SK-N-SH (cell line): ENCODE results near the gene SLC35D2. TPM values are rescaled to one million over a fixed set of nuclear protein-coding genes. Genes with fewer than 3 reads are reported as not detected.

Source experiments
- CTCF ChIA-PET: fragments of 300-600, 350-600 bp; formaldehyde crosslinking; extraction: SDS; loops from one replicate; lab custom pipeline; 2021; lab: Yijun Ruan, JAX
- POLR2A ChIA-PET: fragments of 350-600 bp; sonication (Branson Sonifier 250); formaldehyde crosslinking; extraction: SDS; loops from one replicate; lab custom pipeline; 2020; ENCODE audit warnings: antibody characterized with exemption, inconsistent platforms; lab: Yijun Ruan, JAX
- DNase-seq: peaks from one replicate; pipeline ENCODE4 v3.0.0; 2012
- H2AFZ ChIP-seq: fragments of 200-600 bp; sonication (generic); 2 replicates; pipeline ENCODE4 v1.8.1; 2016; ENCODE audit warnings: antibody characterized with exemption, mild to moderate bottlenecking, low read depth
- H3F3A ChIP-seq: fragments of 200-600 bp; sonication (generic); replicated peaks from 2 replicates; pipeline ENCODE3; 2016; ENCODE audit warnings: antibody characterized with exemption, mild to moderate bottlenecking; ENCODE audit not compliant: insufficient read depth
- H3K27ac ChIP-seq, 2 experiments: fragments of 200-500 bp in 1 of 2; fragments of 200-600 bp in 1 of 2; sonication (Bioruptor generic) in 1 of 2; sonication (generic), shearing (Covaris generic) in 1 of 2; 2 replicates each; pipeline versions ENCODE4 v1.5.1 to v1.6.1; 2014 to 2016; ENCODE audit warnings: low read depth in 2 of 2, inconsistent platforms in 1 of 2, low read length in 1 of 2, mild to moderate bottlenecking in 1 of 2, mixed read lengths in 1 of 2
- H3K27me3 ChIP-seq: fragments of 200-600 bp; sonication (generic), shearing (Covaris generic); 2 replicates; pipeline ENCODE4 v1.6.1; 2016; ENCODE audit warnings: mixed run types; ENCODE audit not compliant: insufficient read depth
- H3K36me3 ChIP-seq, 2 experiments: fragments of 200-500 bp in 1 of 2; fragments of 200-600 bp in 1 of 2; sonication (Bioruptor generic) in 1 of 2; sonication (generic) in 1 of 2; replicated peaks in 1 of 2; 2 replicates each; pipeline versions ENCODE3 to v1.5.1; 2014 to 2016; ENCODE audit warnings: low read length in 1 of 2, mild to moderate bottlenecking in 1 of 2; ENCODE audit not compliant: insufficient read depth in 2 of 2, control insufficient read depth in 1 of 2
- H3K4me1 ChIP-seq, 2 experiments: fragments of 200-500 bp in 1 of 2; fragments of 200-600 bp in 1 of 2; sonication (Bioruptor generic) in 1 of 2; sonication (generic), shearing (Covaris generic) in 1 of 2; 2 replicates each; pipeline versions ENCODE4 v1.5.1 to v1.6.1; 2014 to 2016; ENCODE audit warnings: low read depth in 1 of 2, low read length in 1 of 2, mixed run types in 1 of 2; ENCODE audit not compliant: insufficient read depth in 2 of 2, control insufficient read depth in 1 of 2
- H3K4me2 ChIP-seq: fragments of 200-600 bp; sonication (generic), shearing (Covaris generic); 2 replicates; pipeline ENCODE4 v1.6.1; 2017; ENCODE audit warnings: mixed run types
- H3K4me3 ChIP-seq, 2 experiments: fragments of 200-500 bp in 1 of 2; fragments of 200-600 bp in 1 of 2; sonication (Bioruptor generic) in 1 of 2; sonication (generic), shearing (Covaris generic) in 1 of 2; 2 replicates each; pipeline versions ENCODE4 v1.5.1 to v1.8.1; 2014 to 2016; ENCODE audit warnings: low read depth in 2 of 2, inconsistent platforms in 1 of 2, low read length in 1 of 2, mild to moderate bottlenecking in 1 of 2, mixed read lengths in 1 of 2, moderate library complexity in 1 of 2
- H3K79me2 ChIP-seq: fragments of 200-600 bp; sonication (generic); 2 replicates; pipeline ENCODE4 v1.8.1; 2017; ENCODE audit warnings: mild to moderate bottlenecking; ENCODE audit not compliant: insufficient read depth
- H3K9ac ChIP-seq: fragments of 200-600 bp; sonication (generic); 2 replicates; pipeline ENCODE4 v1.6.1; 2017; ENCODE audit warnings: mixed run types
- H3K9me2 ChIP-seq: fragments of 200-600 bp; sonication (generic); 2 replicates; pipeline ENCODE4 v1.6.1; 2017; ENCODE audit warnings: mixed run types
- H3K9me3 ChIP-seq: fragments of 200-600 bp; sonication (generic); 2 replicates; pipeline ENCODE4 v1.6.1; 2017; ENCODE audit warnings: mixed run types, mild to moderate bottlenecking, moderate library complexity
- H4K20me1 ChIP-seq: fragments of 200-600 bp; sonication (generic); 2 replicates; pipeline ENCODE4 v1.6.1; 2017; ENCODE audit warnings: mild to moderate bottlenecking, mixed run types; ENCODE audit not compliant: insufficient read depth
- CHD2 ChIP-seq: fragments of 150-350 bp; IDR thresholded peaks from 2 replicates; pipeline ENCODE4 v1.6.1; 2018; ENCODE audit warnings: low read length; ENCODE audit not compliant: partially characterized antibody
- ELF1 ChIP-seq: IDR thresholded peaks from 2 replicates; pipeline ENCODE4 v1.4.0; 2012
- GABPA ChIP-seq: IDR thresholded peaks from 2 replicates; pipeline ENCODE4 v1.4.0; 2012; ENCODE audit warnings: low read depth, mild to moderate bottlenecking
- IRF3 ChIP-seq: fragments of 150-350 bp; IDR thresholded peaks from 2 replicates; pipeline ENCODE4 v1.6.1; 2016; ENCODE audit warnings: mild to moderate bottlenecking, low read depth, low read length
- MAX ChIP-seq: IDR thresholded peaks from 2 replicates; pipeline ENCODE4 v1.4.0; 2012; ENCODE audit warnings: low read depth
- MEF2A ChIP-seq: IDR thresholded peaks from 2 replicates; pipeline ENCODE4 v1.4.0; 2012; ENCODE audit warnings: low read depth, borderline replicate concordance
- MXI1 ChIP-seq: IDR thresholded peaks from 2 replicates; pipeline ENCODE4 v1.6.1; 2012; ENCODE audit warnings: mild to moderate bottlenecking, low read depth, low read length, improper control_type of control experiment
- NFIC ChIP-seq: IDR thresholded peaks from 2 replicates; pipeline ENCODE4 v1.4.0; 2012; ENCODE audit warnings: borderline replicate concordance
- NRF1 ChIP-seq: IDR thresholded peaks from 2 replicates; pipeline ENCODE4 v1.6.1; 2012; ENCODE audit warnings: low read depth, mild to moderate bottlenecking, low read length
- PBX3 ChIP-seq: IDR thresholded peaks from 2 replicates; pipeline ENCODE4; 2012
- POLR2AphosphoS5 ChIP-seq: IDR thresholded peaks from 2 replicates; pipeline ENCODE4 v1.6.1; 2012; ENCODE audit warnings: low read depth, low read length
- RFX5 ChIP-seq: IDR thresholded peaks from 2 replicates; pipeline ENCODE4 v1.6.1; 2012; ENCODE audit warnings: mild to moderate bottlenecking, improper control_type of control experiment, low read length
- SIN3A ChIP-seq: IDR thresholded peaks from 2 replicates; pipeline ENCODE4 v1.6.1; 2012; ENCODE audit warnings: low read depth, mild to moderate bottlenecking, low read length, moderate library complexity, borderline replicate concordance
- TAF1 ChIP-seq: IDR thresholded peaks from 2 replicates; pipeline ENCODE4 v1.6.1; 2012; ENCODE audit warnings: low read depth, mild to moderate bottlenecking, low read length, moderate library complexity, borderline replicate concordance
- ZBTB33 ChIP-seq: IDR thresholded peaks from 2 replicates; pipeline ENCODE4 v1.4.0; 2012; ENCODE audit warnings: low read depth, borderline replicate concordance
- WGBS: methylation state at CpG from one replicate; pipeline ENCODE4 v1.1.6; 2017; ENCODE audit warnings: low lambda C conversion rate; 5-methylcytosine and 5-hydroxymethylcytosine counted together
- polyA plus RNA-seq, 3 experiments: library from polyadenylated mRNA; depleted of rRNA; stranded (reverse); fragments of >200 nt; gene quantifications; 2 replicates each; pipeline ENCODE4 v1.2.3, GENCODE V29; 2012

Gene SLC35D2
- polyA plus RNA-seq, 1 of the 3 experiments (the other 2 are of a cell fraction), result 26.1 TPM

- CTCF ChIA-PET, result no interaction called here
- Histone ChIP-seq H3K36me3 (no peaks in the 10 kb centered on the region), H3K27ac (peak within 1 kb of the TSS; percentile 90 to 94), H3K9me2 (no peaks in the 10 kb centered on the region), H2AFZ (peak within 1 kb of the TSS; percentile 75), H3K9me3 (no peaks in the 10 kb centered on the region), H4K20me1 (no peaks in the 10 kb centered on the region), H3K9ac (peak within 1 kb of the TSS; percentile 86), H3K4me1 (peaks cover 17 to 18% of the 10 kb centered on the region in 2 experiments), H3K4me2 (peak within 1 kb of the TSS; percentile 100), H3K4me3 (peak within 1 kb of the TSS; percentile 90 to 94), H3F3A (peaks cover 18% of the 10 kb centered on the region), H3K79me2 (peaks cover 40% of the 10 kb centered on the region), H3K27me3 (no peaks in the 10 kb centered on the region)
- DNase-seq, result peak; percentile 95
- WGBS, result 3% methylated on average over 48 of the region's 100 CpGs
- TF ChIP-seq NRF1 (peak; percentile 39; the same call in 1 of the 2 replicates), ELF1 (no peak), TAF1 (peak; percentile 59; the same call in 1 of the 2 replicates), MAX (peak; percentile 85), NFIC (no peak), ZBTB33 (no peak), MEF2A (0 out of 2 replicates have a peak, but pooled peaks have one; percentile 3), MXI1 (peak; percentile 89), SIN3A (peak; percentile 94), CHD2 (peak; percentile 85), IRF3 (peak; percentile 62), PBX3 (peak; percentile 99), RFX5 (peak; percentile 67; the same call in 1 of the 2 replicates), GABPA (peak; percentile 12; the same call in 1 of the 2 replicates), POLR2AphosphoS5 (peak; percentile 7)
- POLR2A ChIA-PET, result interaction anchor here (1.3 kb wide), 1 partner anchor 32 kb away, joined by 4 read pairs; no protein-coding TSS in a partner anchor
Measured at GRCh38 chr9:96418083-96418919, 34.8 kb upstream of the SLC35D2 start, which contains the start of gene ZNF367. Gene ZNF367 (minus strand): TSS chr9:96418370. CDS start chr9:96418032, 338 bp downstream.
